Measurements from ENCODE around the gene CNOT6L.
A peak's percentile ranks its signal among the peaks of the same experiment; 100 is the strongest.

The CNOT6L gene

DNA sequence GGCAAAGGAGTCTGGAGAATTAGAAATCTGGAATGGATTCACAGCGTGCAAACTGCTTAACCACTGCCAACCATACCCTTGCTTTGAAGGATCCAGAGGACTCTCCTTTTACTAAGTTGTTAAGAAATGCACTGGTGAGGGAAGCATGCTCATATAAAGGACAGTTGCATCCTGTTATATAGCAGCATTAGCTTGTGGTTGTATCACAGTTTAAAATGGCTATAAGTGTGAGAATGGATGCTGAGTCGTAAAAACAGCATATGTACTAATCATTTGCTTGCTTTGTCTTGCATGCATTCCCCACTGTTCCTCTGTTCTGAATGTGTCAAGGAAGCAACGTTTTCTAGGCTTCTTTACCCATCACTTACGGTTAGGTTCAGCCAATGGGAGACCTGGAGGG is 112.5 kb downstream of the CNOT6L start:
- DNase-seq, result no peak

DNA sequence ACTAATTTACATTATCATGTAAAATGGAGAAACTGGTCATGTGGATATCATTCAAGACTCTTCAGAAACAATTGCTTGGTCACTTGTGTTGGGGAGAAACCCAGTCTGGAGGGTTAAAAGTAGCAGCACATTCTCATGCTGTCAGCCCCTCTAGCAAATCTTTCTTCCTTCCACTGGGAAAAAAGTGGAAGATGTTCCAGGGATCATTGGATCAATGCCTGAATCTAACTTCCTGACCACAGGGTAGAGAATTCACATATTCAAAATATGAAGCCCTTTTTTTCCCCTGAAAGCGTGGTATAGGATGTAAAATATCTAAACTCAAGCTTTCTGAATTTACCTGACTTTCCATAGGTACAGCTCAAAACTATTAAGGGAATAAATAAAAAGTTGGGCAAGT is 115.5 kb downstream of the CNOT6L start:
- no peak for DNase-seq

DNA sequence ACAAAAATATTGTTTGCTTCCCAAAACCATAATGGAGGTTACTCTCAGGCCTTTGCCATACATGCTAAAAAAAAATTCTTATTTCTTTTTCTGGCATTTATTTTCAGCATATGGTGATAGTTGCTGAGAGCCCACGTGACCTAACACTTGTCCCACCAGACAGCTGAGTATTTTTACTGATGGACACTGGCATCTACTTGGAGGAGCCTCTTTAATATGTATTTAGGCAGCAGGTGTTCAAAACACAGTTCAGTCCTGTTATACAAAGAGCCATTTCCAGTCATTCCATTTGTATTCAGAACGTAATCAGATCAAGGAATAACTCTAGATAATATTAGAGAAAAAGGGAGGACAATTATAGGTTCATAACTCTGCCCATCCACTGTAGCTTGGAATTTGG is 118.0 kb downstream of the CNOT6L start:
- DNase-seq, result peak in 1 of 2 experiments; percentile 8

- peak; percentile 74 for DNase-seq
Observed at GRCh38 chr4:77699731-77700210, 119.4 kb downstream of the CNOT6L start.

DNA sequence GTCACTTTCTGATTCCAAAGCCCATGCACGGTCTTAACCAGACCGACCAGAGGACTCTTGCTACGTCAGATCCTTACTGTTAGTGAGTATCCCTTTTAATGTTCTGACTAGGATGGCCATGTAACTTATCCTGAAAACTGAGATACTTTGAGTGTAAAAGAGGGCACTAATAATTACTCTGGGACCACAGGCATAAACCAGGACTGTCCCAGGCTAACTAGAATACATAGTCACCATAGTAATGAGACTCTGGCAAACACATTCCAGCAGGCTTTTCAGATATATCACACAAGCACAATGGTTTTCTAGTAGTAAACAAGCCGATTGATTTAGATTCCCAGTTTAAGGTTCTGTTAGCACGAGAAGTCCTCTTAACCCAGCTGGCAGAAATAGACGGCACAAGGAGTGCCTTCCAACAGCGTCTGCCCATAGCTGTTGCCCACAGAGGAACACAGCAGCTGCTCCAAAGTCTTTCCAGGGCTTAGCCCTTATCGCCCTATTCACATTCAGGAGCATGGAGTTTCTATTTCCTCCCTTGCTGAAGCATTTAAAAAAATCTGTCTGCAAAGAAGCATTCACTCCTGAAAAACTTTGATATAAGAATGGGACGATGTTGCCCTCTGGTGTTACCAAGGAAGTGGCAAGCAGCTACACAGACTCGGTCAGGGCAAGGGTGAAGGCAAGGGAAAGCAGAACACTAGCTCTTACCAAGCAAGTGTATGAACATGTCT is 121.1 kb downstream of the CNOT6L start:
- DNase-seq, result peak; percentile 60 to 75

DNA sequence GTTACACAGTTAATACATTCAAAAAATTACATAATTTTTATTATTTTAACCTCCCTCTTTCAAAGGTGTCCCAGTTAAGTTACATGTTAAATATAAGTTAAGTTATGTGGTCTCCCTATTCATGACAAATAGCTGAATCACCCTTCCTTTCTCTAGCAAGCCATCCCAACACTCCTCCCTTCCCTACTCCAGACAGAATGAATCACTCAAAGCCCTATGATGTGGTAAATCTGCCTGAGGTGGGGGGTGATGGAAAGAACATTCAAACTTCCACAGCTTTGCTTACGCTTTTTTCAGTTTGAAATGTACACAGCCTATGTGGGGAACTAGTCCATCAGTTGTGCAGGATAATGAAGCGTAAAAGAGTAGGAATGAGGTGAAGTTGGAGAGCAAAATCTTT is 123.4 kb downstream of the CNOT6L start:
- DNase-seq, result no peak

DNA sequence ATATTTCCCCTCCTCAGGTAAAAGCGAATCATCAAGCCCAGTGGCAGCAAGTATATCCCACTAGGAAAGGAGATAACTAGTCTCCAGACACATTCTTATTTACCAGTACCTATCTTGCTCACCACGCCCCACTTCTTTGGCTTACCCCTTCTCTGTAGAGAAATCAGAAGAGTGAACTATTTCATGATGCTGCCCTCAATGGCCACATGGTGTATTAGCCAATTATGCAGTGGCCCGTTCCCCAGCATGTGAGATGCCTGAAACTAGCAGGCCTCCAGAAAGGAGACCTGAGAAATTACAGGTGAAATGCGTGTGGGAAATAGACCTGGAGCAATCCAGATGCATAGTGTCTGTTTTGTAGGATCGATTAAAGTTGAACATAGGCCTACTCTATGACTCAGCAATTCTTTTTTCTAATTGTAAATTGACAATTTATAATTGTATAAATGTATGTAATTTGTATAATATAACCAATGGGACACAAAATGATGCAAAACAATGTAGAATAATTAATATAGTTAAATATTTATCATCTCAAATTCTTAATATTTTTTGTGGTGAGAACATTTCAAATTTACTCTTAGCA is 126.2 kb downstream of the CNOT6L start:
- no peak for DNase-seq

- no peak for DNase-seq
Observed at GRCh38 chr4:77681792-77682191, 137.4 kb downstream of the CNOT6L start.

DNA sequence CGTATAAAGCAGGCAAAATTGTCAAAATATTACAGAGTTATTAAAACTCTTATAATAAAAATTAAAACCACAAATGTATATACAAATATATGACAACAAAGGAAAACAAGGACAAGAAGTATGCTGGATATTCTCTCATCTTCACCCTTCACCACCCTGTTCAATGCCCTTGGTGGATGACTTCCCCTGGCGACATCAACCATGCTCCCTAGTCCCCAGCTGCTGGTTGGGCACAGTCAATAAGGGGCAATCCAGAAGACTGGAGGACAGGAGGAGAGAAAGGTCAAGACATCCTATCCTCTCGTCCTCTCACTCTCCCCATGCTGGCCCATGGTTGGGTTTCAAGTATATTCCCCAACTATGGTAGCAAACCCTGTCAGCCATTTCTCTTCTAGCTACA is 142.3 kb downstream of the CNOT6L start:
- DNase-seq, result no peak

DNA sequence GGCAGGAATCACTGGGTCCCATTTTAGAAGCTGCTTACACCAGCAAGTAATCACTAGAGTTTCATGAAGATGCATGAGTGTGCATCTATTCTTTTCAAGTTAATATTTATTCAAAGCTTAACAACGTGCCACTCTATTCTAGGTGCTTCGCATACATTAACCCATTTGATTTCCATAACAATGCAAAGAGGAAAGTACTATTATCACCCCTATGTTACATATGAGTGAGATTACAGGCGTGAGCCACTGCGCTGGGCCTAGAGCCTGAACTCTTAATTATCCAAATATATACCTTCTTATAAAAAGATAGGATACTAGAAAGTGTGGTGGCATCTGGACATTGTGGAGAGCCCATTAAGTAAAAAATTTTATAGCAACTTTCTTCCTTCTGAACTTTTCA is 148.1 kb downstream of the CNOT6L start:
- no peak for DNase-seq

GRCh38 chr4:77669946-77670590 is 149.1 kb downstream of the CNOT6L start:
- peak; percentile 37 to 60 for DNase-seq

GRCh38 chr4:77665381-77666069 is 153.6 kb downstream of the CNOT6L start:
- no peak for DNase-seq

Data from SHP77 (cell line).